Midbrain (tissue), 1 donor: ENCODE results near the gene ELFN1.

Source experiments
- DNase-seq: peaks from one replicate; lab custom pipeline; 2025; lab: John Stamatoyannopoulos, UW

Gene ELFN1

GRCh38 chr7:1742555-1743303 is 72.7 kb downstream of the ELFN1 start:
- no peak for DNase-seq

DNA sequence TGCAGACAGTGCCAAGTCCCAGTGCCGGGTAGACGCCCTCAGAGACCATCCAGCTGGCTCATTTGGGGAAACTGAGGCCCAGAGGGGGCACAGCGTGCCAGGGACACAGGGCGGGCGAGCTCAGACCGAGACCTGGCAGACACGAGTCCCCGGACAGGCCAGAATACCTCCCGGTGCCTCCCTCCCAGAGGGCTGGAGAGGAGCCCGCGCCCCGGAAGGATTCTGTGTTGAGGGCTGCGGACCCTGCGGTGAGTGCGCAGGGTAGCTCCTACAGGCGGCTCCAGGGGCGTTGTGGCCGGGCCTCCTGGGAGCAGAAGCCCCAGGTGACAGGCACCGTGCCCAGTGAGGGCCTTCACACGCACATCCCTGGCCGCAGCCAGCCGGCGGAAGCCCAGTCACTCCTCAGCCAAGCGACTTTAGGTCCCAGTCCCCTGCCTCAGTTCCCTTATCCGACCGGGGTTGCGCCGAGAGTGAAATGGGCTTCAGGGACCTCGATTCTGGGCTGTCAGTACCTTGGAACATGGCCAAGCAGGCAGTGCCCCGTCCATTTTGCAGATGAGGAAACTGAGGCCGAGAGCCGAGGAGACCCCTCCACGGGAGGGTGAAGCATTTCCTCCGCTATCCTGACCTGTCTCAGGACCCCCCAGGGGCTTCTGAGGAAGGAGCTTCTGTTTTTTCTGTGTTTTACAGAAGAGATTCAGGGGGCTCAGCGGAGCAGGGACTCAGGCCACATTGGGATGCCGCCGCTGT is 73.6 kb downstream of the ELFN1 start:
- DNase-seq: no peak

DNA sequence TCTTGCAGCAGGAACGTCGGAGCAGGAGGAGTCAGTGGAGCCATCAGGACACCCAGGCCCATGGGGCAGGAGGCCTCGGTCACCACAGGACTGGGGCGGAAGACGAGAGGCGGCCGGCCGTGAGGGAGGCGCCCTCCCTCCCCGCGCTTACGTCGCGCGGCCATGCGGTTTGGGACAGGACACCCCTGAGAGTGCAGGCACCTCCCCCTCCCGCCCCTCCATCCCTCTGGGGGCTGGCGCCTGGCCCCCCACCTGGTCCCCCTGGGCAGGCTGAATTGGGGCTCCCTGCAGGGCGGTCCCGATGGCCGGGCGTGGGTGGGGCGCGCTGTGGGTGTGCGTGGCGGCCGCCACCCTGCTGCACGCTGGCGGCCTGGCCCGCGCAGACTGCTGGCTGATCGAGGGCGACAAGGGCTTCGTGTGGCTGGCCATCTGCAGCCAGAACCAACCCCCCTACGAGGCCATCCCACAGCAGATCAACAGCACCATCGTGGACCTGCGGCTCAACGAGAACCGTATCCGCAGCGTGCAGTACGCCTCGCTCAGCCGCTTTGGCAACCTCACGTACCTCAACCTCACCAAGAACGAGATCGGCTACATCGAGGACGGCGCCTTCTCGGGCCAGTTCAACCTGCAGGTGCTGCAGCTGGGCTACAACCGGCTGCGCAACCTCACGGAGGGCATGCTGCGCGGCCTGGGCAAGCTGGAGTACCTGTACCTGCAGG is 74.4 kb downstream of the ELFN1 start:
- no peak for DNase-seq

- DNase-seq: no peak
Measured at GRCh38 chr7:1745018-1745532, 75.0 kb downstream of the ELFN1 start.

GRCh38 chr7:1745576-1746490 is 75.8 kb downstream of the ELFN1 start:
- DNase-seq: no peak

- no peak for DNase-seq
Measured at GRCh38 chr7:1746491-1746975, 76.5 kb downstream of the ELFN1 start.

GRCh38 chr7:1747004-1747801 is 77.1 kb downstream of the ELFN1 start:
- no peak for DNase-seq

DNA sequence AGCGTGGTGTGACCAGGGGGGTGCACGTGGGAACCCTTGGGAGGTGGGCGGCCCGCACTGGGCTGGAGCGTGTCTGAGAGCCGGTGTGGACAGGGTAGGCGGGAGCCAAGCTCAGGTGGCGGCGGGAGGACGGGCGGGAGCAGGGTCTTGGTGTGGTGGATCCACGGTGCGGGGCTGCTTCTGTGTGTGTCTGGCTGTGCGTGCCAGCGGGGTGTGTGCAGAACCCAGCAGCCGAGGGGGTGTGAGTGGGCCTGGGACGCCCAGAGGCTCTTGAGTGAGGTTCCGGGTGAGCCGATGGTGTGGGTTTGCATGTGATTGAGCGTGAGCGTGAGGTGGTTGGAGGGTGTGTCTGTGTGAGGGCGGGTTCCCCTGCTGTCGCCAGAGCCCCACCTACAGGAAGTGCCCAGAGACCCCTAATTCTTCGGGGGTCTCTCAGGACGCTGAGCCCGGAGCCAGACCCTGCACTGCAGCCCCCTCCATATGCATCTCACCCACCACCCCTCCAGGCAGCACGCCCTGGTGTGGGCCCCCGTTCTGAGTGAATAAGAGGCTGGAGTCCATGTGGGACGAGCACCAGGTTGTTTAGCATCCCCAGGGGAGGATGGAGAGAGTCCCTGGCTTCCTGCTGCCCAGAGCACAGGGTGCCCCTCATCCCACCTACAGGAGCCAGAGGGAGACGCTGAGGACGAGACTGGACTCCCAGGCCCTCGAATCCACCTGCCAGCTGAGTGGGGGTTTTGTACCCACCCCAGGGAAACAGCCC is 78.2 kb downstream of the ELFN1 start:
- DNase-seq: no peak

DNA sequence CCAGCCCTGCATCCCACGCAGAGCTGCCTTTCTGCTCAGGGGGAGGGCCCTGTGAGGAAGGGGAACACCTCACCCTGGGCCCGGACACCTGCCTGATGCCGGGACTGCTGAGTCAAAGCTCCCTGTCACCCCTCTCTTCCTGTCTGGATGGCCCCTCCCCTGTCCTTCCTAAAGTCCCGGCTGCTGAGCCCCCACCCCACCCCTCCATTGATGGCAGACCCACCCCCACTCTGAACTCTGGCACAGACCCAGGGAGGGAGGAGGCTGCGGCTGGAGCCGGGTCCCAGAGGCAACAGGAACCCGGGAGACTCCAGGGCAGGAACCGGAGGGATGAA is 78.7 kb downstream of the ELFN1 start:
- no peak for DNase-seq

GRCh38 chr7:1749351-1749863 is 79.3 kb downstream of the ELFN1 start:
- DNase-seq: no peak

GRCh38 chr7:1749864-1750466 is 79.9 kb downstream of the ELFN1 start:
- no peak for DNase-seq

- no peak for DNase-seq
Measured at GRCh38 chr7:1750541-1751021, 80.5 kb downstream of the ELFN1 start.

DNA sequence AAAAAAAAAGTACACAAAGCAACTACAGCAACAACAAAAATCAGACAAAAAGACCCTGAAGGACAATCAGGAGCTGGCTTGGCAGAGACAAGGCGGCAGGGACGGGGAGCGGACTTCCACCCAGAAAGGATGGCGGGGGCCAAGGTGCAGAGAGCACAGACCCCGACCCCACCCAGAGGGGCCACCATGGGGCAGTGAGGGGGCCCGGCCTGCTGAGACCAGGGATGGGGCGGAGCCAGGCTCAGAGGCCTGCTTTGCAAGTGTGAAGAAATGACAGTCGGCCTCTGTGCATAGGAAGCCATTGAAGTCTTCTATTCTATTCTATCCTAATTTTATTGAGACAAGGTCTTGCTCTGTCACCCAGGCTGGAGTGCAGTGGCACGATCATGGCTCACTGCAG is 82.0 kb downstream of the ELFN1 start:
- no peak for DNase-seq

- DNase-seq: no peak
Measured at GRCh38 chr7:1752771-1753563, 82.9 kb downstream of the ELFN1 start.

DNA sequence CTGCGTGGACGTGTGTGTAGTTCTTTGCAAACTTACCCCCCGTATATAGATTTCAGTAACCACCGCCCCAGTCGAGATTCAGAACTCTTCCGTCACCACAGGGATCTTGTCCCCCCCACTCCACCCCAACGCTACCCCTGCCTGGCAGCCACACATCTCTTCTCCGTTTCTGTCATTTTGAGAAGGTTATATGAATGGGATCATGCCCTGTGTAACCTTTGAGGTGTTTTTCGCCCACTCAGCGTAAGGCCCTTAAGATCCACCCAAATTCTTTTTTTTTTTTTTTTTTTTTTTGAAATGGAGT is 83.4 kb downstream of the ELFN1 start:
- DNase-seq: no peak

DNA sequence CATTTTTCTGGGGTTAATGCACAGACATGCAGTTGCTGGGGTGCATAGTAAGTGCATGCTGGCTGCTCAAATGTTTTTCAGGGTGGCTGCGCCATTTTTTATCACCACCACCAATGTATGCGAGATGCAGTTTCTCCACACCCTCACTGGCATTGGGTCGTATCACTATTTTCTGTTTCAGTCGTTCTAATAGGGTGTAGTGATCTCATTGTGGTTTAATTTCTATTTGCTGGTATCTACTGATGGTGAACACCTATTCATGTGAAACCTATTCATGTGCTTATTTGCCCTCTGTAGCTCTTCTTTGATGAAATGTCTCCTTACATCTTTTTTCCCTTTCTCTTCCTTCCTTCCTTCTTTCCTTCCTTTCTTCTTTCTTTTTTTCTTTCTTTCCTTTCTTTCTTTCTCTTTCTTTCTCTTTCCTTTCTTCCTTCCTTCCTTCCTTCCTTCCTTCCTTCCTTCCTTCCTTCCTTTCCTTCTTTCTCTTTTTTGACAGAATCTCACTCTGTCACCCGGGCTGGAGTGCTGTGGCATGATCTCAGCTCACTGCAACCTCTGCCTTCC is 84.3 kb downstream of the ELFN1 start:
- DNase-seq: no peak

- DNase-seq: no peak
Measured at GRCh38 chr7:1755783-1756625, 85.9 kb downstream of the ELFN1 start.
